Lung (tissue), 12 donors: ENCODE measurements around the gene ADRB2. TPM values are rescaled to one million over a fixed set of nuclear protein-coding genes. Genes with fewer than 3 reads are reported as not detected.

ENCODE experiments used
- ATAC-seq: fragments of 200-7000 bp; cut with Tn5 transposase; one replicate; pipeline ENCODE4 v1.9.1; 2020; ENCODE audit warnings: moderate number of reproducible peaks; ENCODE audit not compliant: insufficient read depth, low FRiP score
- DNase-seq, 3 donors: peaks; one replicate each; pipeline ENCODE4 v3.0.0-alpha.2; 2013 to 2017
- H3K27ac ChIP-seq, 2 donors: one replicate each; pipeline ENCODE4 v1.5.1; 2013; ENCODE audit warnings: mild to moderate bottlenecking in 2 of 2, moderate library complexity in 2 of 2, control low read depth in 1 of 2, inconsistent platforms in 1 of 2, low read depth in 1 of 2, low read length in 1 of 2
- H3K27me3 ChIP-seq, 3 donors: one replicate each; pipeline ENCODE4 v1.5.1; 2013; ENCODE audit warnings: low read length in 2 of 3; ENCODE audit not compliant: control insufficient read depth in 3 of 3, insufficient read depth in 3 of 3
- H3K36me3 ChIP-seq, 4 donors: one replicate each; pipeline ENCODE4 v1.5.1; 2013; ENCODE audit warnings: low read length in 4 of 4, mild to moderate bottlenecking in 1 of 4, moderate library complexity in 1 of 4; ENCODE audit not compliant: control insufficient read depth in 4 of 4, insufficient read depth in 4 of 4
- H3K4me1 ChIP-seq, 5 donors: one replicate each; pipeline ENCODE4 v1.5.1; 2013; ENCODE audit warnings: low read length in 5 of 5, mild to moderate bottlenecking in 2 of 5, moderate library complexity in 1 of 5; ENCODE audit not compliant: control insufficient read depth in 5 of 5, insufficient read depth in 5 of 5
- H3K4me3 ChIP-seq: one replicate; pipeline ENCODE4 v1.5.1; 2013; ENCODE audit warnings: mild to moderate bottlenecking, control low read depth, moderate library complexity
- H3K9ac ChIP-seq, 2 donors: one replicate each; pipeline ENCODE4 v1.5.1; 2013; ENCODE audit warnings: low read length in 2 of 2, control low read depth in 1 of 2; ENCODE audit not compliant: insufficient read depth in 1 of 2
- H3K9me3 ChIP-seq, 4 donors: one replicate each; pipeline ENCODE4 v1.5.1; 2013; ENCODE audit warnings: low read length in 3 of 4, mild to moderate bottlenecking in 1 of 4, moderate library complexity in 1 of 4; ENCODE audit not compliant: control insufficient read depth in 4 of 4, insufficient read depth in 3 of 4
- WGBS, 2 donors: extraction: QIAGEN DNeasy Blood & Tissue Kit; methylation state at CpG; one replicate each; pipeline ENCODE4 v1.1.7; 2013; 5-methylcytosine and 5-hydroxymethylcytosine counted together
- polyA plus RNA-seq, 2 donors: library from polyadenylated mRNA; stranded (reverse); fragments of 200-250 nt; gene quantifications; one replicate each; pipeline ENCODE4 v1.2.1, GENCODE V29; 2013
- total RNA-seq, 2 donors: library from RNA; depleted of rRNA in 1 of 2; stranded (reverse); fragments of >200 nt in 1 of 2; gene quantifications; one replicate each; pipeline ENCODE4 v1.2.1, GENCODE V29; 2014 to 2021
- TF ChIP-seq, protein P1 (sequence below): IDR thresholded peaks from 2 replicates; pipeline ENCODE4 v1.5.1; 2012; ENCODE audit warnings: mild to moderate bottlenecking; ENCODE audit errors: control extremely low read depth, extremely low read depth
- donor health status: control.
- donor health status: control.
- donor health status: Bipolar disorder and iron deficiency.
- donor health status: healthy.
- donor health status: DM: yes; HTN: yes; CAD: no.

The ADRB2 gene
- total and polyA plus RNA-seq, 4 donors: 3.5 to 18.4 (median 9.5) TPM

DNA sequence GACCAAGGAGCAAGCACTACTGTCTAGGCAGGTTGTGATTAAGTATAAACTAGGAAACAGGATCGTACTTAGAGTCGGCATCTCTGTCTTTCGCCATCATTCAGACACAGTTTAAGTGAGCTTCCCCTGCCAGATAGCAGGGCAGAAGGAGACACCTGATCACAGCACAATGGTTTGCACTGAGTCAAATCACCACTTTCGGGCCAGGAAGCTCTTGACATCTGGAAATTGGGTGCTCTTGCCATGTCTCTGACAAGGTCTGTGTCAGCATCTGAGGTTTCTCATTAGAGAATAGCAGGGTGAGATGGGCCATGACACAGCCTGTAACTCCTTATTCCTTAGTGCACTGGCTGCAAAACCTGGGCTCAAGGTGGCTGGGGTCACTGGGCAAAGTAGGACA lies 8.3 kb downstream of the ADRB2 start:
- H3K27ac ChIP-seq: peak overlapping the region in 1 of 2 donors; percentile 26
- ATAC-seq: no peak
- H3K4me3 ChIP-seq: no peak overlapping the region
- peaks cover 0 to 30% (median 5%) of the 10 kb centered on the region in 5 donors for H3K4me1 ChIP-seq
- H3K9me3 ChIP-seq: no peaks in the 10 kb centered on the region
- no peaks in the 10 kb centered on the region for H3K36me3 ChIP-seq
- H3K27me3 ChIP-seq: no peaks in the 10 kb centered on the region
- 73 to 74% methylated on average over 4 of the region's 4 CpGs for WGBS, 2 donors
- H3K9ac ChIP-seq: no peak overlapping the region
- TF ChIP-seq, protein P1, sequence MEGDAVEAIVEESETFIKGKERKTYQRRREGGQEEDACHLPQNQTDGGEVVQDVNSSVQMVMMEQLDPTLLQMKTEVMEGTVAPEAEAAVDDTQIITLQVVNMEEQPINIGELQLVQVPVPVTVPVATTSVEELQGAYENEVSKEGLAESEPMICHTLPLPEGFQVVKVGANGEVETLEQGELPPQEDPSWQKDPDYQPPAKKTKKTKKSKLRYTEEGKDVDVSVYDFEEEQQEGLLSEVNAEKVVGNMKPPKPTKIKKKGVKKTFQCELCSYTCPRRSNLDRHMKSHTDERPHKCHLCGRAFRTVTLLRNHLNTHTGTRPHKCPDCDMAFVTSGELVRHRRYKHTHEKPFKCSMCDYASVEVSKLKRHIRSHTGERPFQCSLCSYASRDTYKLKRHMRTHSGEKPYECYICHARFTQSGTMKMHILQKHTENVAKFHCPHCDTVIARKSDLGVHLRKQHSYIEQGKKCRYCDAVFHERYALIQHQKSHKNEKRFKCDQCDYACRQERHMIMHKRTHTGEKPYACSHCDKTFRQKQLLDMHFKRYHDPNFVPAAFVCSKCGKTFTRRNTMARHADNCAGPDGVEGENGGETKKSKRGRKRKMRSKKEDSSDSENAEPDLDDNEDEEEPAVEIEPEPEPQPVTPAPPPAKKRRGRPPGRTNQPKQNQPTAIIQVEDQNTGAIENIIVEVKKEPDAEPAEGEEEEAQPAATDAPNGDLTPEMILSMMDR: no peak
- no peak for DNase-seq

DNA sequence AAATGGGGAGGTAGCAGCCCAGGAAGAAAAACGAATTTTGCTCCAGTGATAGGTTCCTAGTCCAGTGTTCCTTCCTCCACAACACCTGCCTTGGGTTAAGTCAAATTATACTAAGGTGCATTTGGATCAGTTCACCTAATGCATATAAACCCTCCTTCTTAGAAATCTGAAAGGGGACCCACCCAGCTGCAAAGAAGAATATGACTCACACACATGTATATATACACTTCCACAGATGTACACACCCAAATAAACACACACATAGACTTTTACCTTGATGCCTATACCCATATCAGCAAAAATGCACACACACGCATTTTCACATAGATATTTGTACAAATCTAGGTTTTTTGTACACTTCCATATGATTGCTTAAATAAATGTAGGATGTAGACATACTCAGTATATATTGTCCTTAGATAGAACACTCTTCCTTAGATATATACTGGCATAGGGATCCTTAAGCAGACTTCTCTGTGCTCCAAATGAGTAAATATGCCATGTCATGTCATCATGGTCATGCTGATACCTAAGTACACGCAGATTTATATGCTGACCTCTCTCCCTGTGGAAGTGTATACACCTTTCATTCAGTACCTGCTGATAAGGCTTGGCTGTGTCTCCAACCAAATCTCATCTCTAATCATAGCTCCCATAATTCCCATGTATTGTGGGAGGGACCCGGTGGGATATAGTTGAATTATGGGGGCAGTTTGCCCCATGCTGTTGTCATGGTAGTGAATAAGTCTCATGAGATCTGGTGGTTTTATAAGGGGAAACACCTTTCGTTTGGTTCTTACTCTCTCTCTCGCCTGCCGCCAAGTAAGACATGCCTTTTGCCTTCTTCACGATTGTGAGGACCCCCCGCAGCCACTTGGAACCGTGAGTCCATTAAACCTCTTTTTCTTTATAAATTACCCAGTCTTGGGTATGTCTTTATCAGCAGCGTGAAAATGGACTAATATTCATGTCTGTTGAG lies 10.2 kb downstream of the ADRB2 start:
- WGBS, 2 donors: 88 to 93% methylated on average over 11 of the region's 11 CpGs
- TF ChIP-seq, protein P1: no peak
- no peak for DNase-seq
- Histone ChIP-seq H3K9me3 (no peaks in the 10 kb centered on the region), H3K27ac (no peak overlapping the region), H3K4me3 (no peak overlapping the region), H3K36me3 (peaks cover 0 to 3% (median 0%) of the 10 kb centered on the region in 4 donors), H3K27me3 (no peaks in the 10 kb centered on the region), H3K9ac (no peak overlapping the region), H3K4me1 (peaks cover 0 to 33% (median 5%) of the 10 kb centered on the region in 5 donors)
- ATAC-seq: no peak

DNA sequence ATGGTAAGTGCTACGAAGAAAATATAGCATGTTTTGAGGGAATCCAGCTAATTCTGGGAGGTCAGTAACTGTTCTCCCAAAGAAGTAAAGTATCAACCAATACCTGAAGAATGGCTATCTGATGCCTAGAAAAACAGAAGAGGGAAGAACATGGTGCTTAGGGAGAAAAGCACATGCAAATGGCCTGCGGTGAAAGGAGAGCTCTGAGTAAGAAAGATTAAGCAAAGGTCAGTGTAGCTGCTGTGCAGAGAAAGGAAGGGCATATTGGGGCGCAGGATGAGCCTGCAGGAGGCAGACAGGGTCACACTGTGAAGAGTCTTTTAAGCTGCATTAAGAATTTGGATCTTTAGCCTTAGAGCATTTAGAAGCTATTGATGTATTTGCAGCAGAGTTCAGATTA lies 11.0 kb downstream of the ADRB2 start:
- ATAC-seq (no peak), DNase-seq (no peak)
- H3K36me3 ChIP-seq: peaks cover 0 to 3% (median 0%) of the 10 kb centered on the region in 4 donors
- WGBS, 2 donors: 98% methylated on average over 3 of the region's 3 CpGs
- H3K9ac ChIP-seq: no peak overlapping the region
- H3K4me3 ChIP-seq: no peak overlapping the region
- H3K27ac ChIP-seq: no peak overlapping the region
- peaks cover 0 to 34% (median 4%) of the 10 kb centered on the region in 5 donors for H3K4me1 ChIP-seq
- H3K9me3 ChIP-seq: no peaks in the 10 kb centered on the region
- H3K27me3 ChIP-seq: no peaks in the 10 kb centered on the region
- TF ChIP-seq, protein P1: no peak
